ENCODE results near the gene NPAS2. TPM values are rescaled to one million over a fixed set of nuclear protein-coding genes. Genes with fewer than 3 reads are reported as not detected.
A peak's percentile ranks its signal among the peaks of the same experiment; 100 is the strongest.

The NPAS2 gene
- total RNA-seq, 2 experiments from 2014 or later, result 0.55 to 1.4 TPM

- CTCF ChIA-PET, result no interaction called here
- DNase-seq, result no peak
- Mint-ChIP-seq H3K36me3 (ENCODE audit: low read depth) (no peaks in the 10 kb centered on the region), H3K27me3 (peaks cover 56% of the 10 kb centered on the region), H3K4me3 (peak overlapping the region; percentile 1), H3K9me3 (no peaks in the 10 kb centered on the region), H3K4me1 (peaks cover 8% of the 10 kb centered on the region), H3K27ac (no peak overlapping the region)
- POLR2A ChIA-PET, result no interaction called here
These were observed 750 bp downstream of the NPAS2 start for GRCh38 chr2:100820523-100821254.

- H3K4me1 Mint-ChIP-seq, result peaks cover 8% of the 10 kb centered on the region
- no peak overlapping the region for H3K27ac Mint-ChIP-seq
- ChIA-PET POLR2A (no interaction called here), CTCF (no interaction called here)
- no peak for DNase-seq
- no peaks in the 10 kb centered on the region for H3K36me3 Mint-ChIP-seq (ENCODE audit: low read depth)
- no peaks in the 10 kb centered on the region for H3K9me3 Mint-ChIP-seq
- peaks cover 56% of the 10 kb centered on the region for H3K27me3 Mint-ChIP-seq
- peak overlapping the region; percentile 1 for H3K4me3 Mint-ChIP-seq
These were observed 1.4 kb downstream of the NPAS2 start for GRCh38 chr2:100821255-100821910.

- Mint-ChIP-seq H3K27ac (no peak overlapping the region), H3K9me3 (no peaks in the 10 kb centered on the region), H3K4me1 (peaks cover 8% of the 10 kb centered on the region), H3K36me3 (ENCODE audit: low read depth) (no peaks in the 10 kb centered on the region), H3K27me3 (peaks cover 56% of the 10 kb centered on the region), H3K4me3 (no peak overlapping the region)
- CTCF ChIA-PET, result no interaction called here
- DNase-seq, result no peak
- POLR2A ChIA-PET, result no interaction called here
These were observed 1.9 kb downstream of the NPAS2 start for GRCh38 chr2:100821911-100822265.

- POLR2A ChIA-PET, result no interaction called here
These were observed 2.8 kb downstream of the NPAS2 start for GRCh38 chr2:100822587-100823248.

GRCh38 chr2:100823665-100824438 is 3.9 kb downstream of the NPAS2 start:
- Mint-ChIP-seq H3K27ac (no peak overlapping the region), H3K4me1 (peaks cover 4% of the 10 kb centered on the region), H3K36me3 (ENCODE audit: low read depth) (no peaks in the 10 kb centered on the region), H3K27me3 (peaks cover 43% of the 10 kb centered on the region), H3K9me3 (no peaks in the 10 kb centered on the region), H3K4me3 (no peak overlapping the region)
- DNase-seq, result no peak
- ChIA-PET POLR2A (no interaction called here), CTCF (no interaction called here)

More at GRCh38 chr2:100822587-100823248, 2.8 kb downstream of the NPAS2 start:
- Mint-ChIP-seq H3K4me3 (no peak overlapping the region), H3K9me3 (no peaks in the 10 kb centered on the region), H3K4me1 (peaks cover 8% of the 10 kb centered on the region), H3K27ac (no peak overlapping the region), H3K36me3 (ENCODE audit: low read depth) (no peaks in the 10 kb centered on the region), H3K27me3 (peaks cover 47% of the 10 kb centered on the region)
- no peak for DNase-seq
- CTCF ChIA-PET, result no interaction called here

GRCh38 chr2:100824842-100825241 is 4.9 kb downstream of the NPAS2 start:
- H3K27ac Mint-ChIP-seq, result no peak overlapping the region
- H3K27me3 Mint-ChIP-seq, result peaks cover 36% of the 10 kb centered on the region

GRCh38 chr2:100826494-100826893 is 6.6 kb downstream of the NPAS2 start:
- DNase-seq, result no peak
- ChIA-PET POLR2A (no interaction called here), CTCF (no interaction called here)
- Mint-ChIP-seq H3K27ac (no peak overlapping the region), H3K4me1 (no peaks in the 10 kb centered on the region), H3K4me3 (no peak overlapping the region), H3K9me3 (no peaks in the 10 kb centered on the region), H3K36me3 (ENCODE audit: low read depth) (no peaks in the 10 kb centered on the region), H3K27me3 (peaks cover 31% of the 10 kb centered on the region)

More at GRCh38 chr2:100824842-100825241, 4.9 kb downstream of the NPAS2 start:
- Mint-ChIP-seq H3K36me3 (ENCODE audit: low read depth) (no peaks in the 10 kb centered on the region), H3K9me3 (no peaks in the 10 kb centered on the region), H3K4me3 (no peak overlapping the region), H3K4me1 (peaks cover 2% of the 10 kb centered on the region)
- CTCF ChIA-PET, result no interaction called here
- POLR2A ChIA-PET, result no interaction called here
- DNase-seq, result no peak

- DNase-seq, result no peak
- no peaks in the 10 kb centered on the region for H3K36me3 Mint-ChIP-seq (ENCODE audit: low read depth)
- H3K27me3 Mint-ChIP-seq, result peaks cover 7% of the 10 kb centered on the region
- no peak overlapping the region for H3K27ac Mint-ChIP-seq
- no peak overlapping the region for H3K4me3 Mint-ChIP-seq
- no peaks in the 10 kb centered on the region for H3K4me1 Mint-ChIP-seq
- ChIA-PET POLR2A (no interaction called here), CTCF (no interaction called here)
- no peaks in the 10 kb centered on the region for H3K9me3 Mint-ChIP-seq
These were observed 11.3 kb downstream of the NPAS2 start for GRCh38 chr2:100831158-100831750.

GRCh38 chr2:100831831-100832230 is 11.9 kb downstream of the NPAS2 start:
- Mint-ChIP-seq H3K4me3 (no peak overlapping the region), H3K27me3 (peaks cover 7% of the 10 kb centered on the region), H3K36me3 (ENCODE audit: low read depth) (no peaks in the 10 kb centered on the region), H3K9me3 (no peaks in the 10 kb centered on the region), H3K27ac (no peak overlapping the region), H3K4me1 (no peaks in the 10 kb centered on the region)
- POLR2A ChIA-PET, result no interaction called here
- no peak for DNase-seq
- CTCF ChIA-PET, result no interaction called here

- H3K36me3 Mint-ChIP-seq (ENCODE audit: low read depth), result no peaks in the 10 kb centered on the region
- POLR2A ChIA-PET, result no interaction called here
- no peaks in the 10 kb centered on the region for H3K4me1 Mint-ChIP-seq
- H3K4me3 Mint-ChIP-seq, result no peak overlapping the region
- CTCF ChIA-PET, result no interaction called here
- no peak for DNase-seq
- H3K27ac Mint-ChIP-seq, result no peak overlapping the region
- H3K27me3 Mint-ChIP-seq, result peaks cover 6% of the 10 kb centered on the region
- H3K9me3 Mint-ChIP-seq, result no peaks in the 10 kb centered on the region
These were observed 12.9 kb downstream of the NPAS2 start for GRCh38 chr2:100832885-100833284.

- ChIA-PET CTCF (no interaction called here), POLR2A (no interaction called here)
These were observed 13.4 kb downstream of the NPAS2 start for GRCh38 chr2:100833331-100833730.

GRCh38 chr2:100834221-100834620 is 14.3 kb downstream of the NPAS2 start:
- DNase-seq, result no peak
- CTCF ChIA-PET, result no interaction called here

More at GRCh38 chr2:100833331-100833730, 13.4 kb downstream of the NPAS2 start:
- Mint-ChIP-seq H3K27ac (no peak overlapping the region), H3K27me3 (peaks cover 3% of the 10 kb centered on the region), H3K9me3 (no peaks in the 10 kb centered on the region), H3K36me3 (ENCODE audit: low read depth) (no peaks in the 10 kb centered on the region), H3K4me3 (no peak overlapping the region), H3K4me1 (no peaks in the 10 kb centered on the region)
- DNase-seq, result no peak

More at GRCh38 chr2:100834221-100834620, 14.3 kb downstream of the NPAS2 start:
- H3K36me3 Mint-ChIP-seq (ENCODE audit: low read depth), result no peaks in the 10 kb centered on the region
- H3K27ac Mint-ChIP-seq, result no peak overlapping the region
- no peaks in the 10 kb centered on the region for H3K4me1 Mint-ChIP-seq
- peaks cover 3% of the 10 kb centered on the region for H3K27me3 Mint-ChIP-seq
- no peak overlapping the region for H3K4me3 Mint-ChIP-seq
- H3K9me3 Mint-ChIP-seq, result no peaks in the 10 kb centered on the region
- POLR2A ChIA-PET, result no interaction called here
